HL-60 (cell line): ENCODE measurements around the gene CXXC5.

Source experiments
- DNase-seq, 2 experiments: peaks; one replicate each; pipeline ENCODE4 v3.0.0-alpha.2; 2010 to 2020; ENCODE audit warnings: low read depth in 1 of 2, low spot score in 1 of 2
- H3K27ac ChIP-seq: fragments of 250-450 bp; sonication (Bioruptor Pico); replicated peaks from 2 replicates; pipeline ENCODE4 v1.5.1; 2020; ENCODE audit warnings: mild to moderate bottlenecking, moderate library complexity
- H3K27me3 ChIP-seq: fragments of 250-450 bp; sonication (Bioruptor Pico); 2 replicates; pipeline ENCODE4 v1.5.1; 2021; ENCODE audit warnings: mild to moderate bottlenecking, moderate library complexity; ENCODE audit not compliant: insufficient read depth, poor library complexity, severe bottlenecking
- H3K4me3 ChIP-seq: replicated peaks from 2 replicates; pipeline ENCODE4 v1.5.1; 2011; ENCODE audit warnings: mild to moderate bottlenecking, control low read depth, low read length; ENCODE audit not compliant: insufficient read depth
- GABPA ChIP-seq: IDR thresholded peaks from 2 replicates; pipeline ENCODE4 v1.6.1; 2012; ENCODE audit warnings: low read depth
- POLR2AphosphoS5 ChIP-seq: IDR thresholded peaks from 2 replicates; pipeline ENCODE4 v1.6.1; 2012; ENCODE audit warnings: low read depth
- REST ChIP-seq: IDR thresholded peaks from 2 replicates; pipeline ENCODE4 v1.6.1; 2012; ENCODE audit warnings: low read depth; ENCODE audit not compliant: insufficient replicate concordance
- SPI1 ChIP-seq: IDR thresholded peaks from 2 replicates; pipeline ENCODE4 v1.6.1; 2012; ENCODE audit warnings: low read depth, mild to moderate bottlenecking, borderline replicate concordance
- TF ChIP-seq, protein P1 (sequence below): IDR thresholded peaks from one replicate; pipeline ENCODE4 v1.5.1; 2011; ENCODE audit warnings: low read length, control low read depth, inconsistent platforms; ENCODE audit not compliant: insufficient read depth

CXXC5 gene

DNA sequence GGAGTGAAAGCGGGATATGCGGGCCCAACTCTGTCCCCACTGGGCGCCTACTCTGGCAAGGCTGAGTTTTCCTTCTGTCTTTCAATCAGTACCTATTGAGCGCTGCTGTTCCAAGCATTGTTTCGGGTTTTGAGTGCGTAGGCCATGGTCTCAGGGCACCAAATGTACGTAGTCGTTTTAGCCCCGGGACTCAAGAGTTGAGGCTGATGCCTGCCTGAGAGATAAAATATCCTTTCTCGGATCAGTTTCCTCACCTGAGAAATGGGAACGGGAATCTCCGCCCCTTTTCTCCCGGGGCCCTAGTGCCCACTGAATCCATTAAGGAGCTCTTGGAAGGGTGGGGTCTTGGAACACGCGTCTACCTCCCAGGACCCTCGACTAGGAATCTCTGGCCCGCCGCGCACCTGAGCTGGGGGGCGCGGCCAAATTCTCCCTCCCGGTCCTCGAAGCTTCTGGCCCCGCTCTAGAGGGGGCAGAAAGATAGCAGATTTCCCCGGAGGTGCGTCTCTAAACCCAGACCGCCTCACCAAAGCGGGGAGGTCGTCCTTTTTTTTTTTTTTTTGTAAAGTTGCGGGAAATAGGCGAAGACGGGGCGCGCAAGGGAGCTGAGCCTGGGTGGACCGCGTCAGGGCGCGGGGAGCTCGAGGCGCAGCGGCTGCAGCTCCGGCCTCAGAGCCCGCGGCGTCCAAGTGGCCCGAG is 494 bp upstream of the CXXC5 start:
- TF ChIP-seq SPI1 (no peak), REST (no peak), GABPA (no peak), POLR2AphosphoS5 (no peak)
- TF ChIP-seq, protein P1, sequence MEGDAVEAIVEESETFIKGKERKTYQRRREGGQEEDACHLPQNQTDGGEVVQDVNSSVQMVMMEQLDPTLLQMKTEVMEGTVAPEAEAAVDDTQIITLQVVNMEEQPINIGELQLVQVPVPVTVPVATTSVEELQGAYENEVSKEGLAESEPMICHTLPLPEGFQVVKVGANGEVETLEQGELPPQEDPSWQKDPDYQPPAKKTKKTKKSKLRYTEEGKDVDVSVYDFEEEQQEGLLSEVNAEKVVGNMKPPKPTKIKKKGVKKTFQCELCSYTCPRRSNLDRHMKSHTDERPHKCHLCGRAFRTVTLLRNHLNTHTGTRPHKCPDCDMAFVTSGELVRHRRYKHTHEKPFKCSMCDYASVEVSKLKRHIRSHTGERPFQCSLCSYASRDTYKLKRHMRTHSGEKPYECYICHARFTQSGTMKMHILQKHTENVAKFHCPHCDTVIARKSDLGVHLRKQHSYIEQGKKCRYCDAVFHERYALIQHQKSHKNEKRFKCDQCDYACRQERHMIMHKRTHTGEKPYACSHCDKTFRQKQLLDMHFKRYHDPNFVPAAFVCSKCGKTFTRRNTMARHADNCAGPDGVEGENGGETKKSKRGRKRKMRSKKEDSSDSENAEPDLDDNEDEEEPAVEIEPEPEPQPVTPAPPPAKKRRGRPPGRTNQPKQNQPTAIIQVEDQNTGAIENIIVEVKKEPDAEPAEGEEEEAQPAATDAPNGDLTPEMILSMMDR: no peak
- Histone ChIP-seq H3K27me3 (no peaks in the 10 kb centered on the region), H3K27ac (peak overlapping the region; percentile 92; the same call in 1 of the 2 replicates), H3K4me3 (peak overlapping the region; percentile 63)
- DNase-seq: no peak

GRCh38 chr5:139649082-139649991 is 1.2 kb downstream of the CXXC5 start:
- Histone ChIP-seq H3K4me3 (peak overlapping the region; percentile 63), H3K27ac (peak overlapping the region; percentile 92), H3K27me3 (no peaks in the 10 kb centered on the region)
- DNase-seq: peak in 1 of 2 experiments; percentile 53
- TF ChIP-seq POLR2AphosphoS5 (peak; percentile 25; the same call in 1 of the 2 replicates), GABPA (no peak), SPI1 (no peak)

- no peak for TF ChIP-seq POLR2AphosphoS5
- TF ChIP-seq GABPA: no peak
- no peak for TF ChIP-seq REST
- TF ChIP-seq SPI1: no peak
- TF ChIP-seq, protein P1: no peak
- no peak for DNase-seq
- Histone ChIP-seq H3K27ac (peak overlapping the region; percentile 92), H3K27me3 (no peaks in the 10 kb centered on the region), H3K4me3 (peak overlapping the region; percentile 63)
Observed at GRCh38 chr5:139650031-139650688, 2.0 kb downstream of the CXXC5 start.
